Activated T-cell treated with anti-CD3 and anti-CD28 coated beads for 48 hours (primary cell): ENCODE data around the gene SIPA1.

Experiments used
- DNase-seq: peaks from one replicate; pipeline ENCODE4 v3.0.0-alpha.2; 2020; ENCODE audit warnings: low read depth

SIPA1 gene, protein sequence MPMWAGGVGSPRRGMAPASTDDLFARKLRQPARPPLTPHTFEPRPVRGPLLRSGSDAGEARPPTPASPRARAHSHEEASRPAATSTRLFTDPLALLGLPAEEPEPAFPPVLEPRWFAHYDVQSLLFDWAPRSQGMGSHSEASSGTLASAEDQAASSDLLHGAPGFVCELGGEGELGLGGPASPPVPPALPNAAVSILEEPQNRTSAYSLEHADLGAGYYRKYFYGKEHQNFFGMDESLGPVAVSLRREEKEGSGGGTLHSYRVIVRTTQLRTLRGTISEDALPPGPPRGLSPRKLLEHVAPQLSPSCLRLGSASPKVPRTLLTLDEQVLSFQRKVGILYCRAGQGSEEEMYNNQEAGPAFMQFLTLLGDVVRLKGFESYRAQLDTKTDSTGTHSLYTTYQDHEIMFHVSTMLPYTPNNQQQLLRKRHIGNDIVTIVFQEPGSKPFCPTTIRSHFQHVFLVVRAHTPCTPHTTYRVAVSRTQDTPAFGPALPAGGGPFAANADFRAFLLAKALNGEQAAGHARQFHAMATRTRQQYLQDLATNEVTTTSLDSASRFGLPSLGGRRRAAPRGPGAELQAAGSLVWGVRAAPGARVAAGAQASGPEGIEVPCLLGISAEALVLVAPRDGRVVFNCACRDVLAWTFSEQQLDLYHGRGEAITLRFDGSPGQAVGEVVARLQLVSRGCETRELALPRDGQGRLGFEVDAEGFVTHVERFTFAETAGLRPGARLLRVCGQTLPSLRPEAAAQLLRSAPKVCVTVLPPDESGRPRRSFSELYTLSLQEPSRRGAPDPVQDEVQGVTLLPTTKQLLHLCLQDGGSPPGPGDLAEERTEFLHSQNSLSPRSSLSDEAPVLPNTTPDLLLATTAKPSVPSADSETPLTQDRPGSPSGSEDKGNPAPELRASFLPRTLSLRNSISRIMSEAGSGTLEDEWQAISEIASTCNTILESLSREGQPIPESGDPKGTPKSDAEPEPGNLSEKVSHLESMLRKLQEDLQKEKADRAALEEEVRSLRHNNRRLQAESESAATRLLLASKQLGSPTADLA

GRCh38 chr11:65637794-65638419 lies at the start of gene SIPA1:
TSS of gene SIPA1 (plus strand) at chr11:65638101. CDS start at chr11:65640922, 2,821 bp downstream.
- DNase-seq, result peak; percentile 83

DNA sequence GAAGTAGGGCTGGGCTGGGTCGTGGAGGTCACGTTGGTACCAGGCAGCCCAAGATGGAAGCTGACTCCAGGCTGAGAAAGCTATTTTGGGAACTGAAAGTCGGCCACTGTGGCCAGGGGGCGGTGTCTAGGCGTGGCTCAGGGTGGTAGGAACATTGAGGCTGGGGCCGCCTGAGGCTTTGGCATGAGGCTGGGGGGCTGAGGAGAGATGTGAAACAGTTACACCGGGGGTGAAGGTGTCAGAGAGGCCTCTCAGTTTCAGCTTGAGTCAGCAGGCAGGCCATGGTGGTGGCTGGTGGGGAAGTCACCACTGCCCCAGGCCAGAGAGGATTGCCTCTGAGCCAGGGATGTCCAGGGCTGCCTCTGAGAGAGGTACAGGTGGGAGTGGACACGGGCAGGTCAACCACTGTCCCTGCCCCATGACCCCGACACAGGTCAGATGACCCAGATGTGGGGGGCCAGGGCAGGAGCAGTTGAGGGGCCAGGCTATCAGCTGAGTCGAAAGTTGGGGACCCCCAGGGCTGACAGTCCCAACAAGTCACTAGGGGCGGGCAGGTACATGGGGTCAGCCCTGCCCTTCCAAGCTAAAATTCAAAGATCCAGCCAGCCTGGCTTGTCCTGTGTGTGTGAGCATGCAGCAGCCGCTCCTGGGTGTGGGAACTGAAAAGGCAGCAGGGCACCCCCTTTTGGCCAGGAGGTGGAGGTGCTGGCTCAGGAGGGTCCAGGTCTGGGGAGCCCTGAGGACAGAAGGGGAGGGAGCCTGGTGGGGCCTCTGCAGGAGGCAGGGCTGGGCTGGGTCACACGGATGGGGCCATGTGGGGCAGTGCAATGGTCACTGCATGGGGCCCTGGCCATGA lies 49.5 kb upstream of the SIPA1 start:
- DNase-seq, result peak; percentile 72

GRCh38 chr11:65589444-65590239 lies 48.3 kb upstream of the SIPA1 start:
- no peak for DNase-seq

GRCh38 chr11:65590240-65590738 lies 47.6 kb upstream of the SIPA1 start:
- no peak for DNase-seq

DNA sequence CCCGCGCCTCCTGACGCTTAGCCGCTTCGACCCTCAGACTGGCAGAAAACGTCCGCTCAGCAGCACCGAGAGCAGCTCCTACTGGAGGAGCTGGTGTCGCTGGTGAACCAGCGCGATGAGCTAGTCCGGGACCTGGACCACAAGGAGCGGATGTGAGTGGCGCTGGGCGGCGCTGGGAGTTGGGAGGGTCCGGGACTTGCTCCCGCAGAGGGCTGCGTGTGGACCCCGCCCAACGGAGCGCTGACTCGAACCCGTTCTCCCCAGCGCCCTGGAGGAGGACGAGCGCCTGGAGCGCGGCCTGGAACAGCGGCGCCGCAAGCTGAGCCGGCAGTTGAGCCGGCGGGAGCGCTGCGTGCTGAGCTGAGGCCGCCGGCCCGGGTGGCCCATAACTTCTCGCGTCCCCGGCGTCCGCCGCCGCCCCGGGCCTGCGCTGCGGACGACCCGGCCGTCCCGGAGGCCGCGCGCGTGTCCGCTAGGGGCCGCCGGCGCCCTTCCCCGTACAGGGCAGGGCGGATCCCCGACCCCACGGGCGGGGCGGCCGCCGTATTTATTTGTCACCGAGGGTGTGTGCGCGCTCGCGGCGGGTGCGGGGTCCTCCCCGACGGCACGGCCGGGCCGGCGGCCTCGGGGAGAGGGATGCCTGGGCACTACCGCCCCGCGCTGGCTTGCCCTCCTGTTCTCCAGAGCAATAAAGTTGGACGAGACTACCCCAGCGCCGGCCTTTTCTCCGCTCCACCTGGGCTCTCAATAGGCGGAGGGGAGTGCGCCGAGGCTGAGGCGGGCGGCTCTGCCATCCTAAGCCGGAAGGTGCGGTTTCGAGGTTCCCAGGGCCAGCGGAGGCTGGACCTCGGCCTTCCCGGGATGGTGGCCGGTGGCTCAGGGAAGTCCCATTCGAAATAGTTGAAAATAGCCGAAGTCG lies 45.7 kb upstream of the SIPA1 start:
- no peak for DNase-seq

- DNase-seq, result no peak
Observed at GRCh38 chr11:65592858-65593517, 44.9 kb upstream of the SIPA1 start.

GRCh38 chr11:65593518-65594414 lies 44.1 kb upstream of the SIPA1 start:
- no peak for DNase-seq

DNA sequence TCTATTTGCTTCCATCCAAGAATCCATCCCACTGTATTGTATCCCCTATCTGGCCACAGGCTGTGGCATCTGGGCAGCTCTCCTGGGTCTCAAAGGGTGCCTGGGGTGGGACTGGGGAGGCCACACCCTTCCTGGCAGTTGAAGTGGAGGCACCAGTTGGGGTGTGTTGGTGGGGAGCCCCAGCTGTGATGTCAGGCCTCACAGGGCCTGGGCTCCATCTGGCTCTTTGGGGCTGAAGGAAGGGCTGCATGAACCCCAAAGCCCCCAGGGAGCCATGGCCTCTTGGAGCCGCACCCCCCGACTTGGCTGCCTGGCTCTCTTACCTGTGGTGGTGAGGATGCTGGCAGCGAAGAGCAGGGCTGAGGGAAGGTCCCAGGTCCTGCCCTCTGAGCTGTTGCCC lies 42.8 kb upstream of the SIPA1 start:
- DNase-seq, result no peak

DNA sequence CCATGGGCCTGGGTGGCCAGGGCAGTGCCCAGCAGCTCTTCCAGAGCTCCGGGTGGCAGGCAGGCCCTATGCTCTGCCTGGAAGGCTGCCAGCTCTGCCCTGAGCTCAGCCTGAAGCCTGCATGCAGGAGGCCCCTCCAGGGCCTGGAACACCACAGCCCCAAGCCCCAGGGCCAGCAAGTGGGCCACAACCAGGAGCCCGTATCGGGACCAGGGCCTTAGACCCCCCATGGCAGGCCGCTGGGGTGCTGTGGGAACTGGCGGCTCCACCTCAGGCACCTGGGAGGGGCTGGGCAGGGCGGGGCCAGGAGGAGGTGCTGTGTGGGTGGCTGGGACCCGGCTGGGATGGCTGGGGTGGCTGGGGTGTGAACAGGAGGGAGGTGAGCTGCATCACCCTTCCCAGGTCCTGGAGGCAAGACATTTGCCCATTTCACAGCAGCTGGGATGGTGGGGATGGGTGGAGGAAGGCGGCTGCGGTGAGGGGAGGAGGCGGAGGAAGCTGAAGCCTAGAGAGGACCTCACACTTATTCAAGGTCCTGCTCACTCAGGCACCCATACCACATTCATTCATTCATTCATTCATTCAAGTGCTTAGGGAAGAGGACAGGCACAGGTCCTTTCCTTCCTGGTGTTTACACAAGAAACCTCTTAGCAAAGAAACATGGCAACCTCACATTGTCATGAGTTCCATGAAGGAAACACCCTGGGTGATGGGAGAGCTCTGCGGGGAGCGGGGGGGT lies 42.2 kb upstream of the SIPA1 start, which contains the start of gene KCNK7:
KCNK7 (minus strand) TSS at position 258 of the 739 bp plus-strand sequence; CDS start at position 230, 28 bp downstream.
- DNase-seq, result no peak

DNA sequence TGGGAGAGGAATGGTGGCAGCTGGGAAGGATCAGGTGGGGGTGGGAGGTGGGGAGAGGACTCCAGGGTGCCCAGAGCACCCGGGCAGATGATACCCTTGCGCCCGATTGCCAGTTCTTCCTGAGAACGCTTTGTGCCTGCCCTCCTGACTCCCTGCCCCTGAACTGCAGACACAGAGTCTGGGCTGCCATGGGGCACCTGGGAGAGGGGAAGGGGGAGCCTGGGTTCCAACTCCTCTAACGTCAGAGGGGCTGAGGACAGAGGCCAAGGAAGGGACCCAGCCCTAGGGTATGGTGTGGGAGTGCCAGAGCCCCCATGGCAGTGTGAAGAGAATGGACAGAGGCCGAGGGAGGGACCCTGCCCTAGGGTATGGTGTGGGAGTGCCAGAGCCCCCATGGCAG lies 41.4 kb upstream of the SIPA1 start:
- DNase-seq, result no peak

GRCh38 chr11:65598258-65598699 lies 39.6 kb upstream of the SIPA1 start:
- DNase-seq, result no peak

DNA sequence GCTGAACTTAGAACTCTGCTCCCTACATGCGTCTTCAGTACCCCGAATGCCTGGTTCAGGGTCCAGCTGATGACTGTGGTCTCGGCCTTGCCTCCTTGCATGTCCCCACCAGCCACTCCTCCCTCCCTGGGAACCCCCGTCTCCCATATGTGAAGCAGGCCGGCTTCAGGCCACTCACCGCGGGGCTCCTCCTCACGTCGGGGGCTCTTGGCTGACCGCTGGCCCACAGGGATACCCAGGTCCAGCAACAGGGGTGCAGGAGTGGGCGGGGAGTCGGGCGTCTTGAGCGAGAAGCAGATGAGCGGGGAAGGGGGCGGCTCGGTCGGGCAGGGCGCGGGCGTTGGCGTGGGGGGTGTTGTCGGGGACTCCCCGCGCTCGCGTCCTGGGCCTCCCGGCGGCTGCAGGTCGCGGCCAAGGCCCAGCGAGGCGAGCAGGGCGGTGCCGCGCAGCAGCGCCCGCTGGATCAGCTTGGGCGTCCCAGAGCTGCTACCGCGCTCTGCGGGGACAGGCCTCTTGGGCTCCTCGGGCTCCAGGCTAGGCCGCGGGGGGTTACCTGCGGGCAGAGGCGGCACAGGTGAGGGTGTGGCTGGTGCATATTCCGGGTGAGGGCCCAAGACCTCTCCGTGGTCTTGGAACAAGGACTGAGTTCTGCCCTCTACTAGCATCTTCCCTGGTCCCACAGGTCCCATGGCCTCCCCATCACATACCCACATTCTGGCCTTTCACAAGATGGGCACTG lies 38.5 kb upstream of the SIPA1 start:
- no peak for DNase-seq

DNA sequence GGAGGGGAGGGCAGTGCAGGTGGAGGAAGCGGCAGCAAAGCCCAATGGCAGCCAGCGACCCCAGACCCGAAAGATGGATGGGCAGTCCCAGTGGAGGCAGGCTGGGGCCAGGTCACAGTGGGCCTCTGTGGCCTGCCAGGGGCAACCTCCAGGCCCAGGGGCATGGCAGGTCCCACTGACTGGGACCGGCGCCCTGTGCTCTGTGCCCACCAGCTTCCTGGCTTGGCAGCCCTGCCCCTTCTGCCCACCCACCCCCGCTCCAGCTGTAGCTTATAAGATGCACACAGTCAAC lies 38.0 kb upstream of the SIPA1 start:
- no peak for DNase-seq

DNA sequence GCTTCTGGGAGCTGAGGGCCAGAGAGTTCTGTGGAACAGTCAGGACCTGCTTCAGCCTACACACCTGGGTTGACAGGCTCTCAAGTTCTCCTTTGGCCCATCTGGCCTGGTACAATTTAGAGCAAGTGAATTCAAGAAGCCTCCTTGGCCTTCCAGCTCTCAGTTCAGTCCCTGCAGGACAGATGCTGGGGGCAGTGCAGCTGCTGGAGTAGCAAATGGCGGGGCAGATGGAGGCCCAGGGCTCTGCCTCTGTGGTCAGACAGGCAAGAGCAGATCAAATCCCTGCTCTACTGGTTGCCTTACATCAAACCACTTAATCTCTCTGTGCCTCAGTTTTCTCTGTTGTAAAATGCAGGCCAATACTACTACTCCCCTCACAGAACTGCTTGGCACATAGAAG lies 33.6 kb upstream of the SIPA1 start:
- no peak for DNase-seq

- DNase-seq, result peak; percentile 40
Observed at GRCh38 chr11:65606876-65607613, 30.9 kb upstream of the SIPA1 start.
